ENCODE results near the gene SNTA1. TPM values are rescaled to one million over a fixed set of nuclear protein-coding genes. Genes with fewer than 3 reads are reported as not detected.

The SNTA1 gene
- total and polyA plus RNA-seq, 2 of the 8 experiments (the other 6 are each of a cell fraction or from before 2014, with no cell fraction given) = 4.5 to 8.0 TPM

DNA sequence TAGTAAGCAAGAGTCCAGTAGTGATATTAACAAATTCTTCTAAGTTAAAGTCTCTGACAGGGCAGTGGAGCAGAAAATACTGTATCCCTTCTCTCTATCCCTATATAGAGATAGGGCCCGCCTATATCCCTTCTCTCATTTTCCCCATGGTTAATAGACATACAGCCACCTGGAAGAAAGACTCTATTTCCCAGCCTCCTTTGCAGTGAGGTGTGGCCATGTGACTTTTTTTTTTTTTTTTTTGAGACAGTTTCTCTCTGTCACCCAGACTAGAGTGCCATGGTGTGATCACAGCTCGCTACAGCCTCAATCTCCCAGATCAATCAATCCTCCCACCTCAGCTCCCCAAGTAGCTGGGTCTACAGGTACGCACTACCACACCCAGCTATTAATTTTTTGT lies 25.5 kb downstream of the SNTA1 start:
- H2AFZ ChIP-seq (ENCODE audit: low read length) = no peak overlapping the region
- no peak overlapping the region for H3K27ac ChIP-seq (ENCODE audit: low read depth, low read length)
- no peak overlapping the region for H2BK5ac ChIP-seq (ENCODE audit: low read depth, low read length)
- H2BK20ac ChIP-seq (ENCODE audit: low read length) = no peak overlapping the region
- H3K9ac ChIP-seq (replicated peaks in 1 of 4; ENCODE audit: extremely low read depth in 1 of 4, low read depth in 3 of 4, low read length in 3 of 4) = no peak overlapping the region
- WGBS, 2 experiments (ENCODE audit: extremely low coverage in 1 of 2, insufficient coverage in 1 of 2, insufficient read length in 1 of 2, insufficient replicate concordance in 2 of 2, low coverage in 1 of 2, low lambda C conversion rate in 2 of 2, missing lambda C conversion rate in 1 of 2) = 86% methylated on average over 3 of the region's 3 CpGs; no CpG with 5 or more reads in 1 of the 2 experiments
- no peaks in the 10 kb centered on the region for H4K20me1 ChIP-seq (replicated peaks in 1 of 2; ENCODE audit: control insufficient read depth in 1 of 2, insufficient read depth in 2 of 2, low read length in 2 of 2)
- H3K9me3 ChIP-seq (ENCODE audit: insufficient read depth in 2 of 2, low read depth in 1 of 2, low read length in 1 of 2) = no peaks in the 10 kb centered on the region
- H3K4me1 ChIP-seq (replicated peaks in 1 of 4; ENCODE audit: control insufficient read depth in 3 of 4, insufficient read depth in 4 of 4, low read length in 3 of 4) = no peaks in the 10 kb centered on the region
- no peak overlapping the region for H2AK5ac ChIP-seq (ENCODE audit: low read depth, low read length)
- no peaks in the 10 kb centered on the region for H3K79me2 ChIP-seq (ENCODE audit: control insufficient read depth in 1 of 2, insufficient read depth in 2 of 2, low read length in 2 of 2)
- H3K27me3 ChIP-seq (replicated peaks in 1 of 4; ENCODE audit: control insufficient read depth in 3 of 4, extremely low read depth in 1 of 4, insufficient read depth in 3 of 4, low read length in 3 of 4) = no peaks in the 10 kb centered on the region
- ChIA-PET CTCF (ENCODE audit: partially characterized antibody) (interaction anchor here (1.6 kb wide), 1 partner anchor 14 kb away, joined by 7 read pairs; no protein-coding TSS in a partner anchor), POLR2A (ENCODE audit: partially characterized antibody) (interaction anchor here (0.7 kb wide), 1 partner anchor 254 kb away, joined by 3 read pairs; no protein-coding TSS in a partner anchor)
- H3K4me3 ChIP-seq (ENCODE audit: extremely low read depth in 1 of 4, insufficient read depth in 2 of 4, low read depth in 3 of 4, low read length in 4 of 4) = no peak overlapping the region
- H3K36me3 ChIP-seq (ENCODE audit: control insufficient read depth in 2 of 4, insufficient read depth in 4 of 4, low read length in 3 of 4) = no peaks in the 10 kb centered on the region
- no peak overlapping the region for H4K8ac ChIP-seq (ENCODE audit: extremely low read depth, insufficient read depth, low read length)
- H4K91ac ChIP-seq (replicated peaks; ENCODE audit: insufficient read length, low read length) = no peak overlapping the region
- no peak overlapping the region for H4K5ac ChIP-seq (ENCODE audit: insufficient read length, low read depth, low read length)
- FAIRE-seq (no peak), DNase-seq (ENCODE audit: low read depth in 1 of 2, low spot score in 2 of 2) (no peak)
- no peak overlapping the region for H3K4ac ChIP-seq (replicated peaks; ENCODE audit: insufficient read length, low read depth, low read length)
- H2BK120ac ChIP-seq (replicated peaks; ENCODE audit: low read depth, low read length) = no peak overlapping the region
- no peak overlapping the region for H2BK15ac ChIP-seq (ENCODE audit: low read length)
- no peak overlapping the region for H3K56ac ChIP-seq (replicated peaks; ENCODE audit: insufficient read length, low read depth, low read length)
- H3K23me2 ChIP-seq (ENCODE audit: low read depth, low read length) = no peaks in the 10 kb centered on the region
- no peak overlapping the region for H3K4me2 ChIP-seq (ENCODE audit: insufficient read depth in 1 of 2, low read depth in 2 of 2, low read length in 2 of 2)
- TF ChIP-seq SIRT6 (IDR thresholded peaks at IDR 0.05; ENCODE audit: low read length) (no peak), SIX5 (IDR thresholded peaks at IDR 0.05; ENCODE audit: low read depth, low read length) (0 out of 2 replicates have a peak, but pooled peaks have one; percentile 19), JUND (IDR thresholded peaks at IDR 0.05; ENCODE audit: low read length) (no peak), ATF2 (IDR thresholded peaks at IDR 0.05; ENCODE audit: low read length) (no peak), USF2 (IDR thresholded peaks at IDR 0.05; ENCODE audit: low read length) (peak; percentile 74), POLR2A (IDR thresholded peaks at IDR 0.05; ENCODE audit: control extremely low read depth in 1 of 2, low read depth in 2 of 2, low read length in 2 of 2) (no peak)
- H3K14ac ChIP-seq (ENCODE audit: insufficient read length) = no peak overlapping the region
- H3K18ac ChIP-seq (ENCODE audit: extremely low read depth, low read length) = no peak overlapping the region
- H2BK12ac ChIP-seq (ENCODE audit: low read depth, low read length) = no peak overlapping the region
- no peak overlapping the region for H3K23ac ChIP-seq (ENCODE audit: insufficient read length)
- no peaks in the 10 kb centered on the region for H3K79me1 ChIP-seq (ENCODE audit: low read depth, low read length)

All from H1 (cell line).